HepG2 (cell line): ENCODE results near the gene GAS5. TPM values are rescaled to one million over a fixed set of nuclear protein-coding genes. Genes with fewer than 3 reads are reported as not detected.
A peak's percentile ranks its signal among the peaks of the same experiment; 100 is the strongest.

Source experiments
- DMAP1 ChIP-seq: IDR thresholded peaks from 2 replicates; pipeline ENCODE4 v1.6.1; 2016
- GTF3A ChIP-seq: sonication (generic); formaldehyde crosslinking; conservative IDR thresholded peaks from 2 replicates; pipeline ENCODE4 v1.4.0; 2020; ENCODE audit warnings: mild to moderate bottlenecking, missing genetic modification reagents
- HHEX ChIP-seq: IDR thresholded peaks from 2 replicates; pipeline ENCODE4 v1.6.1; 2016; ENCODE audit warnings: control low read depth
- HNF4A ChIP-seq: sonication (generic); formaldehyde crosslinking; IDR thresholded peaks from 2 replicates; pipeline ENCODE4 v1.4.0; 2020; ENCODE audit warnings: missing genetic modification reagents
- HOXA5 ChIP-seq: sonication (generic); formaldehyde crosslinking; IDR thresholded peaks from 2 replicates; pipeline ENCODE4 v1.4.0; 2020; ENCODE audit warnings: missing genetic modification reagents
- KDM4B ChIP-seq: sonication (generic); formaldehyde crosslinking; IDR thresholded peaks from 2 replicates; pipeline ENCODE4 v1.4.0; 2020; ENCODE audit warnings: missing genetic modification reagents
- PLRG1 ChIP-seq: fragments of 450-650 bp; conservative IDR thresholded peaks from 2 replicates; pipeline ENCODE4 v1.6.1; 2016
- PTBP1 ChIP-seq: fragments of 200-400 bp; formaldehyde crosslinking; IDR thresholded peaks from 2 replicates; pipeline ENCODE4 v1.6.1; 2018; ENCODE audit warnings: low read length, low read depth; ENCODE audit not compliant: poor library complexity, severe bottlenecking
- RARA ChIP-seq: IDR thresholded peaks from 2 replicates; pipeline ENCODE4 v1.6.1; 2016; ENCODE audit warnings: missing genetic modification reagents, missing compliant biosample characterization
- RXRA ChIP-seq: sonication (generic); formaldehyde crosslinking; IDR thresholded peaks from 2 replicates; pipeline ENCODE4 v1.5.1; 2020; ENCODE audit warnings: missing genetic modification reagents
- ZNF230 ChIP-seq: sonication (generic); formaldehyde crosslinking; IDR thresholded peaks from 2 replicates; pipeline ENCODE4 v1.4.0; 2020; ENCODE audit warnings: mild to moderate bottlenecking, missing genetic modification reagents
- ZNF263 ChIP-seq: sonication (generic); formaldehyde crosslinking; IDR thresholded peaks from 2 replicates; pipeline ENCODE4 v1.4.0; 2020; ENCODE audit warnings: missing genetic modification reagents
- ZNF496 ChIP-seq: sonication (generic); formaldehyde crosslinking; IDR thresholded peaks from 2 replicates; pipeline ENCODE4 v1.8.1; 2023; ENCODE audit warnings: mild to moderate bottlenecking, moderate library complexity, missing genetic modification reagents; ENCODE audit not compliant: insufficient replicate concordance
- ZNF703 ChIP-seq: sonication (generic); formaldehyde crosslinking; IDR thresholded peaks from 2 replicates; pipeline ENCODE4 v1.5.1; 2020; ENCODE audit warnings: missing genetic modification reagents, mild to moderate bottlenecking, moderate library complexity, borderline replicate concordance
- ZSCAN12 ChIP-seq: sonication (generic); formaldehyde crosslinking; IDR thresholded peaks from 2 replicates; pipeline ENCODE4 v1.9.0; 2021; ENCODE audit warnings: mild to moderate bottlenecking, missing genetic modification reagents
- polyA plus RNA-seq, 8 experiments: library from polyadenylated mRNA; depleted of rRNA in 3 of 8; stranded (reverse) in 7 of 8; unstranded in 1 of 8; fragments of >200 nt; fragmentation: Illumina TruSeq in 4 of 8; extraction: Trizol in 4 of 8; gene quantifications; 2 replicates each; pipeline versions ENCODE4 v1.2.1 to v1.2.3, GENCODE V29; 2011 to 2016; ENCODE audit warnings: low read depth in 4 of 8, missing spikeins in 1 of 8, mixed read lengths in 1 of 8; ENCODE audit not compliant: insufficient read depth in 1 of 8
- total RNA-seq, 5 experiments: library from RNA; depleted of rRNA; stranded (reverse); fragments of >200 nt; fragmentation: Illumina TruSeq; extraction: Trizol; gene quantifications; 2 replicates each; pipeline ENCODE4 v1.2.3, GENCODE V29; 2016; ENCODE audit warnings: low read depth in 1 of 5
- TF ChIP-seq, protein P1 (sequence below): sonication (generic); formaldehyde crosslinking; IDR thresholded peaks from 2 replicates; pipeline ENCODE4 v1.8.0; 2022; ENCODE audit warnings: mild to moderate bottlenecking, missing genetic modification reagents, borderline replicate concordance
- TF ChIP-seq, protein P2 (sequence below): sonication (generic); formaldehyde crosslinking; IDR thresholded peaks from 2 replicates; pipeline ENCODE4 v1.9.0; 2021; ENCODE audit warnings: missing genetic modification reagents, borderline replicate concordance
- TF ChIP-seq, protein P3 (sequence below): sonication (generic); formaldehyde crosslinking; IDR thresholded peaks from 2 replicates; pipeline ENCODE4 v1.8.1; 2022; ENCODE audit warnings: low read depth, mild to moderate bottlenecking, missing genetic modification reagents
- TF ChIP-seq, protein P4 (sequence below): sonication (generic); formaldehyde crosslinking; IDR thresholded peaks from 2 replicates; pipeline ENCODE4 v1.5.0; 2020; ENCODE audit warnings: missing genetic modification reagents
- TF ChIP-seq, protein P5 (sequence below): sonication (generic); formaldehyde crosslinking; IDR thresholded peaks from 2 replicates; pipeline ENCODE4 v1.5.1; 2020; ENCODE audit warnings: mild to moderate bottlenecking, missing genetic modification reagents, borderline replicate concordance
- TF ChIP-seq, protein P6 (sequence below): IDR thresholded peaks from 2 replicates; pipeline ENCODE4 v1.6.1; 2016; ENCODE audit warnings: missing compliant biosample characterization, missing genetic modification reagents, borderline replicate concordance

Gene GAS5
- total and polyA plus RNA-seq, 2 of the 13 experiments (the other 11 are each of a cell fraction or from before 2014, with no cell fraction given): 352 to 738 TPM

DNA sequence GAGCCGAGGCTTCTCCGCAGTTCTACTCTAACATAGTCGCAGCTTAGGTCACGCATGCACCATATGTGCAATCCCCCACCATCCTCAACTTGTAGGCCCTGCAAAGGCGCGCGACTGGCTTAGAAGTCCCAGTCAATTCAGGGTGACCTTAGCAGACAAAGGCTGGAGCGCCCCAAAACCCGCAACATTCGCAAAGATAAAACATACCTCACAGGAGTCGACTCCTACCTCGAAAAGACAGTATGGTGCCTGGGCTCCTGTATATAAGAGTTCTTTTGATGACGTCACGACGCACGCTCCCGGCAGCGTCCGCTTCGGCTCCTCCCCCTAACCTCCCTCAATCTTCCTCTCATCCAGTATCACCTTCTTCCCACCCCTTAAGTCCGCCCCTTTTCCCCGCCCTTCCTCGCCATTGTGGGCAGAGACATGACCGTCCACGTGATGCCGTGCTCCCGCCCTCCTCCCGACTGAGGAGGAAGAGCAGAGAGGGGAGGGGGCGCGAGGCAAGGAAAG, at the start of gene GAS5 (continued):
- TF ChIP-seq HNF4A (CRISPR knock-in tag): no peak
- TF ChIP-seq, protein P1, sequence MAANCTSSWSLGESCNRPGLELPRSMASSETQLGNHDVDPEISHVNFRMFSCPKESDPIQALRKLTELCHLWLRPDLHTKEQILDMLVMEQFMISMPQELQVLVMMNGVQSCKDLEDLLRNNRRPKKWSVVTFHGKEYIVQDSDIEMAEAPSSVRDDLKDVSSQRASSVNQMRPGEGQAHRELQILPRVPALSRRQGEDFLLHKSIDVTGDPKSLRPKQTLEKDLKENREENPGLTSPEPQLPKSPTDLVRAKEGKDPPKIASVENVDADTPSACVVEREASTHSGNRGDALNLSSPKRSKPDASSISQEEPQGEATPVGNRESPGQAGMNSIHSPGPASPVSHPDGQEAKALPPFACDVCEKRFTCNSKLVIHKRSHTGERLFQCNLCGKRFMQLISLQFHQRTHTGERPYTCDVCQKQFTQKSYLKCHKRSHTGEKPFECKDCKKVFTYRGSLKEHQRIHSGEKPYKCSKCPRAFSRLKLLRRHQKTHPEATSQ (CRISPR knock-in tag): no peak
- peak; percentile 85; the same call in 1 of the 2 replicates for TF ChIP-seq ZSCAN12
- TF ChIP-seq ZNF263: peak; percentile 91
- TF ChIP-seq, protein P2, sequence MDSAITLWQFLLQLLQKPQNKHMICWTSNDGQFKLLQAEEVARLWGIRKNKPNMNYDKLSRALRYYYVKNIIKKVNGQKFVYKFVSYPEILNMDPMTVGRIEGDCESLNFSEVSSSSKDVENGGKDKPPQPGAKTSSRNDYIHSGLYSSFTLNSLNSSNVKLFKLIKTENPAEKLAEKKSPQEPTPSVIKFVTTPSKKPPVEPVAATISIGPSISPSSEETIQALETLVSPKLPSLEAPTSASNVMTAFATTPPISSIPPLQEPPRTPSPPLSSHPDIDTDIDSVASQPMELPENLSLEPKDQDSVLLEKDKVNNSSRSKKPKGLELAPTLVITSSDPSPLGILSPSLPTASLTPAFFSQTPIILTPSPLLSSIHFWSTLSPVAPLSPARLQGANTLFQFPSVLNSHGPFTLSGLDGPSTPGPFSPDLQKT (CRISPR knock-in tag): no peak
- TF ChIP-seq RXRA (CRISPR knock-in tag): no peak
- TF ChIP-seq ZNF230 (CRISPR knock-in tag): peak; percentile 75; the same call in 1 of the 2 replicates
- TF ChIP-seq, protein P3, sequence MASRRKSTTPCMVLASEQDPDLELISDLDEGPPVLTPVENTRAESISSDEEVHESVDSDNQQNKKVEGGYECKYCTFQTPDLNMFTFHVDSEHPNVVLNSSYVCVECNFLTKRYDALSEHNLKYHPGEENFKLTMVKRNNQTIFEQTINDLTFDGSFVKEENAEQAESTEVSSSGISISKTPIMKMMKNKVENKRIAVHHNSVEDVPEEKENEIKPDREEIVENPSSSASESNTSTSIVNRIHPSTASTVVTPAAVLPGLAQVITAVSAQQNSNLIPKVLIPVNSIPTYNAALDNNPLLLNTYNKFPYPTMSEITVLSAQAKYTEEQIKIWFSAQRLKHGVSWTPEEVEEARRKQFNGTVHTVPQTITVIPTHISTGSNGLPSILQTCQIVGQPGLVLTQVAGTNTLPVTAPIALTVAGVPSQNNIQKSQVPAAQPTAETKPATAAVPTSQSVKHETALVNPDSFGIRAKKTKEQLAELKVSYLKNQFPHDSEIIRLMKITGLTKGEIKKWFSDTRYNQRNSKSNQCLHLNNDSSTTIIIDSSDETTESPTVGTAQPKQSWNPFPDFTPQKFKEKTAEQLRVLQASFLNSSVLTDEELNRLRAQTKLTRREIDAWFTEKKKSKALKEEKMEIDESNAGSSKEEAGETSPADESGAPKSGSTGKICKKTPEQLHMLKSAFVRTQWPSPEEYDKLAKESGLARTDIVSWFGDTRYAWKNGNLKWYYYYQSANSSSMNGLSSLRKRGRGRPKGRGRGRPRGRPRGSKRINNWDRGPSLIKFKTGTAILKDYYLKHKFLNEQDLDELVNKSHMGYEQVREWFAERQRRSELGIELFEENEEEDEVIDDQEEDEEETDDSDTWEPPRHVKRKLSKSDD: no peak
- TF ChIP-seq RARA (CRISPR knock-in tag): 0 out of 2 replicates have a peak, but pooled peaks have one; percentile 16
- TF ChIP-seq DMAP1 (CRISPR knock-in tag): peak; percentile 82; the same call in 1 of the 2 replicates
- TF ChIP-seq, protein P4, sequence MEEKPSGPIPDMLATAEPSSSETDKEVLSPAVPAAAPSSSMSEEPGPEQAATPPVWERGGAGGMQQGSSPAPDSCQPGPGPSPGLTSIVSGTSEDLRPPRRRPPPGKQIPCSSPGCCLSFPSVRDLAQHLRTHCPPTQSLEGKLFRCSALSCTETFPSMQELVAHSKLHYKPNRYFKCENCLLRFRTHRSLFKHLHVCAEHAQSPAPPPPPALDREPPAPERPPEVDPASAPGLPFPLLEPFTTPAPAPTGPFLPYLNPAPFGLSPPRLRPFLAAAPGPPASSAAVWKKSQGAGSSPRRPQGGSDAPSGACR (CRISPR knock-in tag): peak; percentile 28; the same call in 1 of the 2 replicates
- TF ChIP-seq, protein P5, sequence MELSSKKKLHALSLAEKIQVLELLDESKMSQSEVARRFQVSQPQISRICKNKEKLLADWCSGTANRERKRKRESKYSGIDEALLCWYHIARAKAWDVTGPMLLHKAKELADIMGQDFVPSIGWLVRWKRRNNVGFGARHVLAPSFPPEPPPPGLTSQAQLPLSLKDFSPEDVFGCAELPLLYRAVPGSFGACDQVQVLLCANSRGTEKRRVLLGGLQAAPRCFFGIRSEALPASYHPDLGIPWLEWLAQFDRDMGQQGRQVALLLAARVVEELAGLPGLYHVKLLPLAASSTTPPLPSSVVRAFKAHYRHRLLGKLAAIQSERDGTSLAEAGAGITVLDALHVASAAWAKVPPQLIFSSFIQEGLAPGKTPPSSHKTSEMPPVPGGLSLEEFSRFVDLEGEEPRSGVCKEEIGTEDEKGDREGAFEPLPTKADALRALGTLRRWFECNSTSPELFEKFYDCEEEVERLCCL (CRISPR knock-in tag): 0 out of 2 replicates have a peak, but pooled peaks have one; percentile 41
- peak; percentile 84 for TF ChIP-seq HOXA5 (CRISPR knock-in tag)
- TF ChIP-seq, protein P6, sequence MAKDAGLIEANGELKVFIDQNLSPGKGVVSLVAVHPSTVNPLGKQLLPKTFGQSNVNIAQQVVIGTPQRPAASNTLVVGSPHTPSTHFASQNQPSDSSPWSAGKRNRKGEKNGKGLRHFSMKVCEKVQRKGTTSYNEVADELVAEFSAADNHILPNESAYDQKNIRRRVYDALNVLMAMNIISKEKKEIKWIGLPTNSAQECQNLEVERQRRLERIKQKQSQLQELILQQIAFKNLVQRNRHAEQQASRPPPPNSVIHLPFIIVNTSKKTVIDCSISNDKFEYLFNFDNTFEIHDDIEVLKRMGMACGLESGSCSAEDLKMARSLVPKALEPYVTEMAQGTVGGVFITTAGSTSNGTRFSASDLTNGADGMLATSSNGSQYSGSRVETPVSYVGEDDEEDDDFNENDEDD (CRISPR knock-in tag): peak; percentile 64; the same call in 1 of the 2 replicates
- TF ChIP-seq ZNF496: no peak
- no peak for TF ChIP-seq GTF3A (CRISPR knock-in tag)
- no peak for TF ChIP-seq PTBP1
- TF ChIP-seq KDM4B (CRISPR knock-in tag): peak; percentile 78
- no peak for TF ChIP-seq PLRG1
- TF ChIP-seq HHEX (CRISPR knock-in tag): no peak
- no peak for TF ChIP-seq ZNF703 (CRISPR knock-in tag)
